ENCODE data around the gene ZNF622. TPM values are rescaled to one million over a fixed set of nuclear protein-coding genes. Genes with fewer than 3 reads are reported as not detected.

The ZNF622 gene, protein sequence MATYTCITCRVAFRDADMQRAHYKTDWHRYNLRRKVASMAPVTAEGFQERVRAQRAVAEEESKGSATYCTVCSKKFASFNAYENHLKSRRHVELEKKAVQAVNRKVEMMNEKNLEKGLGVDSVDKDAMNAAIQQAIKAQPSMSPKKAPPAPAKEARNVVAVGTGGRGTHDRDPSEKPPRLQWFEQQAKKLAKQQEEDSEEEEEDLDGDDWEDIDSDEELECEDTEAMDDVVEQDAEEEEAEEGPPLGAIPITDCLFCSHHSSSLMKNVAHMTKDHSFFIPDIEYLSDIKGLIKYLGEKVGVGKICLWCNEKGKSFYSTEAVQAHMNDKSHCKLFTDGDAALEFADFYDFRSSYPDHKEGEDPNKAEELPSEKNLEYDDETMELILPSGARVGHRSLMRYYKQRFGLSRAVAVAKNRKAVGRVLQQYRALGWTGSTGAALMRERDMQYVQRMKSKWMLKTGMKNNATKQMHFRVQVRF
- total RNA-seq (2021; fragmentation: NEBNext Ultra II Directional; extraction: Animal tissue kit (Norgen Biotek cat#: 25700)): 10 to 100 TPM; 38.7 to 52.2 (median 45.5) TPM
- long read RNA-seq, transcript ZNF622-201 (6 exons, 1,699 nt): major isoform, 119 of 128 reads
- long read RNA-seq, partial matches to known transcripts: 5 of 128 reads
- long read RNA-seq, other reads (novel, unspliced or antisense): 4 of 128 reads

DNA sequence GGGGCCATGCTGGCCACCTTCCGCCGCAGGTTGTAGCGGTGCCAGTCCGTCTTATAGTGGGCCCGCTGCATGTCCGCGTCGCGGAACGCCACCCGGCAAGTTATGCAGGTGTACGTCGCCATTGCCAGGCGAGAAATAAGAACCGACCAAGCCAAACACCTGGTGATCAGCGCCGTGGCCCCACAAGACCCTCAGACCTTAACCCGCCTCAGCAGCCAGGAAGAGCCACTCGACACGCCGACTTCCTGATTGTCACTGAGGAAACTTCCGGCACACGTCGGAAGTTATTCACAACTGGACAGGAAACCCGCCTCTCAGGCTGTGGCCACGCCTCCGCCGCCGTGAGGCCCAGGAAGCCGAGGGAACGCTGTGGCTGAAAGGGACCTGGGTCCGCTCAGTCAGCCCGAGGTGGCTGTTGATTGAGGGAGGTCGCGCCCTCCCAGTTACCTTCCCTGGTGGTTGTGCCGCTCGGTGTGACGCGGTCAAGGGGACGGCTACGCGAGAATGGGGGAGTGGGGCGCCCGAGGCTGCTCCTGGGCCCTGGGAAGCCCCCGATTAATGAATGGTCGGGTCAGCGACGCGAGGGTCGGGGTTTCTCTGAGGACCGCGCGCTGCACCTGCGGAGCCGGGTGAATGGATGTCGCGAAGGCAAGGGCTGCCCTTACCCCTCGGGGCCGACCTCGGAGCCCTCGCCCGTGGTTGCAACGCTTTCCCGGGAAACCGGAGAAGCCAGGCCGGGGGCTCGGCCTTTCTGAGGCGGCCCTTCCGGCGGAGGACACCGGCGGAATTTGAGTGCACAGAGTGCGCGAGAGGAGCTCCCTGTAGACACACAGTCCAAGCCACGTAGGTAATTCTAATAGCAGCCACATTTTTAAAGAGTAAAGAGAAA, at the start of gene ZNF622:
TSS of gene ZNF622 (minus strand) at position 257 of the 889 bp plus-strand sequence. CDS start at position 122, 135 bp downstream.
- H3K9me3 Mint-ChIP-seq: no peaks in the 10 kb centered on the region
- peak within 1 kb of the TSS; percentile 74 for H3K27ac Mint-ChIP-seq
- TF ChIP-seq CTCF (IDR thresholded peaks at IDR 0.05): no peak
- peaks cover 77% of the 10 kb centered on the region for H3K4me1 Mint-ChIP-seq (ENCODE audit: low read depth)
- peaks cover 29% of the 10 kb centered on the region for H3K36me3 Mint-ChIP-seq (ENCODE audit: low read depth)
- peaks cover 4% of the 10 kb centered on the region for H3K27me3 Mint-ChIP-seq (ENCODE audit: insufficient read depth)
- DNase-seq: peak; percentile 85
- peak within 1 kb of the TSS; percentile 100 for H3K4me3 Mint-ChIP-seq

- TF ChIP-seq CTCF (IDR thresholded peaks at IDR 0.05): no peak
- Mint-ChIP-seq H3K27ac (no peak overlapping the region), H3K36me3 (ENCODE audit: low read depth) (no peaks in the 10 kb centered on the region), H3K27me3 (ENCODE audit: insufficient read depth) (peaks cover 13% of the 10 kb centered on the region), H3K9me3 (no peaks in the 10 kb centered on the region), H3K4me3 (no peak overlapping the region), H3K4me1 (ENCODE audit: low read depth) (peaks cover 6% of the 10 kb centered on the region; the same call in 1 of the 2 replicates)
- DNase-seq: no peak
These were observed 44.5 kb upstream of the ZNF622 start for GRCh38 chr5:16510098-16510497.

DNA sequence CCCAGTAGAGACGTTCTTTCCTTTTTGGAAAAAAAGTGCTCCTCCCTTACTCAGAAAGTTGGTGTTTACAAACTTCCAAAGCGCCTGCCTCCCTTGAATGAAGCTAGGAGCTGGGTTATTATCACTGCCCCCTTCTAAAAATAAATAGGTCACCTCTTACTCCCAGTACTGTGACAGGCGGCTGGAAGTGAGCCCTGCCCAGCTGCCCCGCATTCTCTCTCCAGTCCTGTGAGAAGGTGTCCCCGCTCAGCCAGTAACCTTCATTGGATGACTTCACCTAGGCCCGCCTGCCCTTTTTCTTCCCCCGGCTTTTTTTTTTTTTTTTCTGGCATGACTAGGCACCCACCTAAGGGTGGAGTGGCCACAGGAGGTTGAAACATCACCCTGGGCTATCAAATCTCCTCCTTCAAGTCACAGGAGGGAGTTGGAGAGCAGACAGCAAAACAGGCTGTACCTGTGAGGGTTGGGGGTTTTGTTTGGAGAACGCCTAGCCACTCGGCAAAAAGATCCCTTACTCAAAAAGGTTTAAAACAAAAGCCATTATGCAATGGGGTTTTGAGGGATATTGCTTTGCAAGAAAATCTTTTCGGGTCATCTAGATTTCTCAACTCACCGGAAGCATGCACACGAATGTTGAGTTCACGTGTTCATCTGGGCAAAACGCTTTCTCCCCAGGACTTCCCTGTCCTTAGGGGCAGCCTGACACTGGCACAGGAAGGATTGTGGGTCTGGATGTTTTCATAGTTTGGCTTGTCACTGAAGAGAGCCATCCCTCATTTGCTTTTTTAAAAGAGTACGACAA, 43.3 kb upstream of the ZNF622 start:
- peaks cover 17% of the 10 kb centered on the region for H3K27me3 Mint-ChIP-seq (ENCODE audit: insufficient read depth)
- no peak for DNase-seq
- H3K4me1 Mint-ChIP-seq (ENCODE audit: low read depth): peaks cover 6% of the 10 kb centered on the region; the same call in 1 of the 2 replicates
- no peak for TF ChIP-seq CTCF (IDR thresholded peaks at IDR 0.05)
- H3K9me3 Mint-ChIP-seq: no peaks in the 10 kb centered on the region
- no peaks in the 10 kb centered on the region for H3K36me3 Mint-ChIP-seq (ENCODE audit: low read depth)
- no peak overlapping the region for H3K4me3 Mint-ChIP-seq
- H3K27ac Mint-ChIP-seq: no peak overlapping the region

- peaks cover 19% of the 10 kb centered on the region for H3K27me3 Mint-ChIP-seq (ENCODE audit: insufficient read depth)
- no peaks in the 10 kb centered on the region for H3K9me3 Mint-ChIP-seq
- peaks cover 10% of the 10 kb centered on the region; the same call in 1 of the 2 replicates for H3K4me1 Mint-ChIP-seq (ENCODE audit: low read depth)
- H3K27ac Mint-ChIP-seq: no peak overlapping the region
- no peaks in the 10 kb centered on the region for H3K36me3 Mint-ChIP-seq (ENCODE audit: low read depth)
- TF ChIP-seq CTCF (IDR thresholded peaks at IDR 0.05): no peak
- no peak overlapping the region for H3K4me3 Mint-ChIP-seq
- DNase-seq: no peak
These were observed 42.1 kb upstream of the ZNF622 start for GRCh38 chr5:16507716-16508115.
